ENCODE results near the gene GPR4. TPM values are rescaled to one million over a fixed set of nuclear protein-coding genes. Genes with fewer than 3 reads are reported as not detected.

Gene GPR4
- total RNA-seq, 1 experiment from 2014 or later: 0.48 TPM

DNA sequence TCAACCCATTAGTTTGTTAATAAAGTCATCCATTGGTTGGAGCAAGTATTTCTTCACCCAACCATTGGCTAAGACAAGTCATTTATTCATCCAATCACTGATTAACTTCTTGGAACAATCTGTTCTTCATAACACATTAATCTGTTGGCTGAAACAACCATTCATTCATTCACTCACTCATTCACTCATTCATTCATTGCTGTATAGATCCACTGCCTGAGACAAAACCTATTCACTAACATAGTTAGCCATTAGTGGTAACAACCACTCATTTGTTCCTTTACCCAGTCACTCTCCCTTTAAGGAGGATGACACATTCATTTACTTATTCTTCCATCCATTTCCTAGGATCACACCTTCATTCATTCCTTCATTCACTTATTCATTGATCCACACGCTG lies 22.0 kb upstream of the GPR4 start:
- ChIA-PET POLR2A (no interaction called here), CTCF (no interaction called here)
- no peaks in the 10 kb centered on the region; the same call in 1 of the 2 replicates for H3K27me3 Mint-ChIP-seq (ENCODE audit: low read depth)
- peaks cover 22% of the 10 kb centered on the region for H3K36me3 Mint-ChIP-seq
- H3K27ac Mint-ChIP-seq: no peak overlapping the region
- DNase-seq (ENCODE audit: low spot score): no peak
- no peak for ATAC-seq
- H3K4me1 Mint-ChIP-seq: no peaks in the 10 kb centered on the region
- H3K4me3 Mint-ChIP-seq: no peak overlapping the region
- TF ChIP-seq TEAD1 (CRISPR knock-in tag; IDR thresholded peaks at IDR 0.05): no peak
- TF ChIP-seq CTCF (IDR thresholded peaks at IDR 0.05): no peak
- TF ChIP-seq ATF1 (CRISPR knock-in tag; IDR thresholded peaks at IDR 0.05): no peak
- no peak for TF ChIP-seq E2F1 (CRISPR knock-in tag; IDR thresholded peaks at IDR 0.05)
- no peak for TF ChIP-seq ZNF317 (CRISPR knock-in tag; IDR thresholded peaks at IDR 0.05; ENCODE audit: borderline replicate concordance, low read depth)
- TF ChIP-seq, protein P1, sequence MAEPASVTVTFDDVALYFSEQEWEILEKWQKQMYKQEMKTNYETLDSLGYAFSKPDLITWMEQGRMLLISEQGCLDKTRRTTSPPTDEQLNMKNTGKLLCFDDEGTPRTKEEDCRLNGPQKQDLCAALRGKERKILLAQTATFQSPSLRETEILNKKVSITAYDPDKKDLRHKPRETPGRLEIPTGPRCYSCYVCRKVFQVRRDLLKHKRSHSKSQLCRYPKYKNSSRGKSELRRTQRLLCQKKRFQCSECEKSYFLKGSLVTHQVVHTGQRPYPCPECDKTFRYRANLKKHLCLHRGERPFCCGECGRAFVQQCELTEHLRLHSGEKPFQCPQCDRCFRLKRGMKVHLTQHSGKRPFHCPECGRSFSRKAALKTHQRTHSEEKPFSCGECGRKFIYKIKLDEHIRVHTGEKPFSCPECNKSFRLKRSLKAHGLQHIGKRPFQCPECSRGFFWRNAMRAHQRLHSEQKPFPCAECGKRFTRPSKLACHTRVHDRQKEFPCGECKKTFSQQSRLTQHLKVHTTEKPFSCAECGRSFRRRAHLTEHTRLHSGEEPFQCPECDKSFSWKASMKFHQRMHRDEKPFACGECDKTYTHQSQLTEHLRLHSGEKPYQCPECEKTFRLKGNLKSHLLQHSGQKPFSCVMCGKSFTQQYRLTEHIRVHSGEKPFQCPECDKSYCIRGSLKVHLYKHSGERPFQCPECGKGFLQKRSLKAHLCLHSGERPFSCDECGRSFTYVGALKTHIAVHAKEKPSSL (CRISPR knock-in tag; conservative IDR thresholded peaks at IDR 0.05): no peak
- TF ChIP-seq MAX (CRISPR knock-in tag; IDR thresholded peaks at IDR 0.05): no peak
- TF ChIP-seq, protein P2, sequence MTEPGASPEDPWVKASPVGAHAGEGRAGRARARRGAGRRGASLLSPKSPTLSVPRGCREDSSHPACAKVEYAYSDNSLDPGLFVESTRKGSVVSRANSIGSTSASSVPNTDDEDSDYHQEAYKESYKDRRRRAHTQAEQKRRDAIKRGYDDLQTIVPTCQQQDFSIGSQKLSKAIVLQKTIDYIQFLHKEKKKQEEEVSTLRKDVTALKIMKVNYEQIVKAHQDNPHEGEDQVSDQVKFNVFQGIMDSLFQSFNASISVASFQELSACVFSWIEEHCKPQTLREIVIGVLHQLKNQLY (CRISPR knock-in tag; IDR thresholded peaks at IDR 0.05): no peak
- H3K9me3 Mint-ChIP-seq: no peaks in the 10 kb centered on the region

DNA sequence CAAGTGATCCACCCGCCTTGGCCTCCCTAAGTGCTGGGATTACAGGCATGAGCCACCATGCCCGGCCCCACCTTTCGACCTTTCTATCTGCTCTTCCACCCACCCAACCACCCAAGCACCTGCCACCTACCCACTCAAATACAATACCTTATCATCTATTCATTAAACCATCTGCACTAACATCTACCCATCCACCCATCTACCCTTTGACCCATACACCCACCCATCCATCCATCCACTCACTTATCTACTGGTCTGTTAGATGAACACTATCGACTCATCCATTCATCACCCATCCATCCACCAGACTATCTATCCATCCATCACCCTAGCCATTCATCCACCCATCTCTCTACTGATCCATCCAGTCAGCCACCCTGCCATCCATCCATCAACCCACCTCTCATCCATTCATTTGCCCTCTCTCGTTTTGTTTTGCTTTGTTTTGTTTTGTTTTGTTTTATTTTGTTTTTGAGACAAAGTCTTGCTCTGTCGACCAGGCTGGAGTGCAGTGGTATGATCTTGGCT lies 20.0 kb upstream of the GPR4 start:
- POLR2A ChIA-PET: no interaction called here
- Mint-ChIP-seq H3K4me1 (no peaks in the 10 kb centered on the region), H3K27ac (no peak overlapping the region), H3K27me3 (ENCODE audit: low read depth) (no peaks in the 10 kb centered on the region; the same call in 1 of the 2 replicates), H3K36me3 (peaks cover 22% of the 10 kb centered on the region), H3K4me3 (no peak overlapping the region), H3K9me3 (no peaks in the 10 kb centered on the region)
- DNase-seq (ENCODE audit: low spot score) (no peak), ATAC-seq (no peak)
- TF ChIP-seq GRHL2 (CRISPR knock-in tag; IDR thresholded peaks at IDR 0.05; ENCODE audit: insufficient replicate concordance, severe bottlenecking) (no peak), IRF2 (CRISPR knock-in tag; IDR thresholded peaks at IDR 0.05; ENCODE audit: borderline replicate concordance, low read depth) (no peak), FOXK1 (CRISPR knock-in tag; IDR thresholded peaks at IDR 0.05) (no peak)
- CTCF ChIA-PET: no interaction called here

GRCh38 chr19:45621389-45621788 lies 19.4 kb upstream of the GPR4 start:
- Mint-ChIP-seq H3K9me3 (no peaks in the 10 kb centered on the region), H3K27me3 (ENCODE audit: low read depth) (no peaks in the 10 kb centered on the region; the same call in 1 of the 2 replicates), H3K4me1 (0 out of 2 replicates have a peak, but pooled peaks cover 3% of the 10 kb centered on the region), H3K36me3 (peaks cover 22% of the 10 kb centered on the region), H3K27ac (no peak overlapping the region), H3K4me3 (no peak overlapping the region)
- no peak for DNase-seq (ENCODE audit: low spot score)
- ChIA-PET CTCF (interaction anchor here (1.0 to 2.3 kb wide), 2 partner anchors 15 to 20 kb away, joined by 4 to 12 read pairs; no protein-coding TSS in a partner anchor), POLR2A (no interaction called here)
- ATAC-seq: no peak
- no peak for TF ChIP-seq STAT6 (CRISPR knock-in tag; conservative IDR thresholded peaks at IDR 0.05; ENCODE audit: low read depth)
- no peak for TF ChIP-seq CREB1 (CRISPR knock-in tag; IDR thresholded peaks at IDR 0.05)
- no peak for TF ChIP-seq TCF7 (CRISPR knock-in tag; IDR thresholded peaks at IDR 0.05; ENCODE audit: low read depth)
- TF ChIP-seq SOX15 (CRISPR knock-in tag; IDR thresholded peaks at IDR 0.05): no peak
- no peak for TF ChIP-seq ZNF232 (CRISPR knock-in tag; IDR thresholded peaks at IDR 0.05)
- TF ChIP-seq CDX4 (CRISPR knock-in tag; IDR thresholded peaks at IDR 0.05; ENCODE audit: borderline replicate concordance): no peak
- TF ChIP-seq PRDM15 (CRISPR knock-in tag; IDR thresholded peaks at IDR 0.05): no peak
